OCI-LY3 (cell line): ENCODE results near the gene PPP2R3C.

Experiments
- EZH2phosphoT487 ChIP-seq: fragments of 200-600 bp; shearing (Covaris generic); IDR thresholded peaks from 2 replicates; pipeline ENCODE4 v1.6.1; 2018; ENCODE audit warnings: antibody characterized with exemption, mixed run types, low read depth
- TF ChIP-seq, protein P1 (sequence below): fragments of 200-600, 300-600 bp; sonication (generic); IDR thresholded peaks from 2 replicates; pipeline ENCODE4 v1.5.1; 2014; ENCODE audit warnings: antibody characterized with exemption, low read length, low read depth

DNA sequence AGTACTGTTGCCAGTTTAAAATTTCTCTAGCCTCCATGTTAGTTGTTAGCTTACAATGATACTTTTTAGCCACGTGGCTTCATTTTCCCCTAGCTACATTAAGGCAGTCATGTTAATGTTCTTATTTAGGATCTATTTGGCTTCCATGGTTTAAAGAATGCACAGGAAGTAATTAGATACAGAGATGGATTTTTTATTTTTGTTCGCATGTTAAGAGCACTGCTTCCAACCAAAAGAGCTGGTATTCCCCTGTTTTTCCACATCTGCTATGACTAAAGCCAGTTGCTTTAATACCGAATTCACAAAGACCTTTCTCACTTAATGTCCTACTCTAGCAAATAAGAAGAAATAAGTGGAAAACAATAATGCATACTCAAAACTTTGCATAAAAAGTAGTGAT lies 45.7 kb upstream of the PPP2R3C start:
- TF ChIP-seq, protein P1, sequence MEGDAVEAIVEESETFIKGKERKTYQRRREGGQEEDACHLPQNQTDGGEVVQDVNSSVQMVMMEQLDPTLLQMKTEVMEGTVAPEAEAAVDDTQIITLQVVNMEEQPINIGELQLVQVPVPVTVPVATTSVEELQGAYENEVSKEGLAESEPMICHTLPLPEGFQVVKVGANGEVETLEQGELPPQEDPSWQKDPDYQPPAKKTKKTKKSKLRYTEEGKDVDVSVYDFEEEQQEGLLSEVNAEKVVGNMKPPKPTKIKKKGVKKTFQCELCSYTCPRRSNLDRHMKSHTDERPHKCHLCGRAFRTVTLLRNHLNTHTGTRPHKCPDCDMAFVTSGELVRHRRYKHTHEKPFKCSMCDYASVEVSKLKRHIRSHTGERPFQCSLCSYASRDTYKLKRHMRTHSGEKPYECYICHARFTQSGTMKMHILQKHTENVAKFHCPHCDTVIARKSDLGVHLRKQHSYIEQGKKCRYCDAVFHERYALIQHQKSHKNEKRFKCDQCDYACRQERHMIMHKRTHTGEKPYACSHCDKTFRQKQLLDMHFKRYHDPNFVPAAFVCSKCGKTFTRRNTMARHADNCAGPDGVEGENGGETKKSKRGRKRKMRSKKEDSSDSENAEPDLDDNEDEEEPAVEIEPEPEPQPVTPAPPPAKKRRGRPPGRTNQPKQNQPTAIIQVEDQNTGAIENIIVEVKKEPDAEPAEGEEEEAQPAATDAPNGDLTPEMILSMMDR: no peak
- TF ChIP-seq EZH2phosphoT487: no peak
